Activated CD4-positive, CD25-positive, alpha-beta regulatory T cell treated with anti-CD3 and anti-CD28 coated beads, Interleukin-2, amount 50 U/mL, for 24 hours (primary cell): ENCODE measurements around the gene PNLDC1.
"Not testable (repeated sequence)": the region's sequence is repeated elsewhere in the genome, so short reads cannot be mapped to it uniquely, and the experiment has no call there.

ENCODE experiments used
- ATAC-seq, 2 donors: fragments of 150-1000 bp; cut with Tn5 transposase; one replicate each; pipeline ENCODE4 v1.10.0; 2021; ENCODE audit warnings: mild to moderate bottlenecking in 1 of 2, moderate library complexity in 1 of 2

The PNLDC1 gene

DNA sequence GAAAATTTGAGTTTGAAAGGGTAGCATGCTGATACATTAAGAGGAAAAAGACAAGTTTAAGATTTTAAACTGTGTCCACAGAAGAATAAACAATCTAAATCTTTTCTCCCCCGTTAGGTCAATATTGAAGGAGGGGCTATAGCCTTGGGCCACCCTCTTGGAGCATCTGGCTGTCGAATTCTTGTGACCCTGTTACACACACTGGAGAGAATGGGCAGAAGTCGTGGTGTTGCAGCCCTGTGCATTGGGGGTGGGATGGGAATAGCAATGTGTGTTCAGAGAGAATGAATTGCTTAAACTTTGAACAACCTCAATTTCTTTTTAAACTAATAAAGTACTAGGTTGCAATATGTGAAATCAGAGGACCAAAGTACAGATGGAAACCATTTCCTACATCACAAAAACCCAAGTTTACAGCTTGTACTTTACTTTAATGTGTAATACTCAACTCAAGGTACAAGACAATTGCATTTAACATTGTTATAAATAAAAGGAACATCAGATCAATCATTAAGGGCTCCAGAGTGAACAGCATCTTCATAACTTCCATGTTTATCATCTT is 21.5 kb upstream of the PNLDC1 start:
- ATAC-seq, result no peak

DNA sequence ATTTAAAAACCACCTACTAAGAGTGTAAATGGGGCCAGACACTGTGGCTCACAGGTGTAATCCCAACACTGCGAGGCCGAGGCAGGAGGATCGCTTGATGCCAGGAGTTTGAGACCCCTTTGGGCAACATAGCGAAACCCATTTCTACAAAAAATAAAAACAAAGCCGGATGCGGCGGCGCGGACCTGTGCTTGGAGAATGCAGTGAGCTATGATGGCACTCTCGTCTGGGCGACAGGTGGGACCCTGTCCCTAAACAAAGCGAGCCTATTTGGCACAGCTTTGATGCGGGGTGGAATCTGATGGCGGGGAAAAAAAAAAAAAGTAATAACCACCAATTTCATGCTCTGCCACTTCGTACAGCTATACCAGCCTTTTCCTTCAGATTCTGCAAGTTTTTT is 11.8 kb upstream of the PNLDC1 start:
- ATAC-seq, result no peak

DNA sequence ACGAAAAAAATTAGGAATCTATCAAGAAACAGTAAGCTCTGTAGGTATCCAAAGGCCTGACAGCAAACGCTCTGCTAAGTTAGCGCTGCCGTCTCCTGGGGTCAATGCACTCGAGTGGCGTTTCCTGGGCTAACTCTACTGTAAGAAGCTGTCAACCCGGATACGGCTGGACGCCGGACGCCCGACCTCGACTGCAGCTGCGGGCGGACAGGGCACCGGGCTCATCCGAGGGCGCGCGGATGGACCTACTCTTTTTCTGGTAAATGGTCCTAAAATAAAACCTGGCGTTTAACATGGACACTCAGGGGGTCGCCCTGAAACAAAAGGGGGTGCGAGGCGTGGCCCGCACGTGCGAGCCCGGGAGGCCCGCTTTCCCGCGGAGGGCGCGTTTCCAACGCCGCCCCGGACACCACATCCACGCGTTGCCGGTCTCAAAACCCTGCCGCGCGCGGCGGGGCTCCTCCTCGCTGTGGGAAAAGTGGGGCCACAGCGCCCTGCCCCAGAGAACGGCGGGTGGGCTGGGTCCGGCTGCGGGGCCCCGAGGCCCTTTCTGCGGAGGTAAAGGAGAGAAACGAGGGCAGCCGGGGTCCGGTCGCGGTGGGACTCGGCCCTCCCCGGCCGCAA is 11.2 kb upstream of the PNLDC1 start:
- ATAC-seq, result no peak

DNA sequence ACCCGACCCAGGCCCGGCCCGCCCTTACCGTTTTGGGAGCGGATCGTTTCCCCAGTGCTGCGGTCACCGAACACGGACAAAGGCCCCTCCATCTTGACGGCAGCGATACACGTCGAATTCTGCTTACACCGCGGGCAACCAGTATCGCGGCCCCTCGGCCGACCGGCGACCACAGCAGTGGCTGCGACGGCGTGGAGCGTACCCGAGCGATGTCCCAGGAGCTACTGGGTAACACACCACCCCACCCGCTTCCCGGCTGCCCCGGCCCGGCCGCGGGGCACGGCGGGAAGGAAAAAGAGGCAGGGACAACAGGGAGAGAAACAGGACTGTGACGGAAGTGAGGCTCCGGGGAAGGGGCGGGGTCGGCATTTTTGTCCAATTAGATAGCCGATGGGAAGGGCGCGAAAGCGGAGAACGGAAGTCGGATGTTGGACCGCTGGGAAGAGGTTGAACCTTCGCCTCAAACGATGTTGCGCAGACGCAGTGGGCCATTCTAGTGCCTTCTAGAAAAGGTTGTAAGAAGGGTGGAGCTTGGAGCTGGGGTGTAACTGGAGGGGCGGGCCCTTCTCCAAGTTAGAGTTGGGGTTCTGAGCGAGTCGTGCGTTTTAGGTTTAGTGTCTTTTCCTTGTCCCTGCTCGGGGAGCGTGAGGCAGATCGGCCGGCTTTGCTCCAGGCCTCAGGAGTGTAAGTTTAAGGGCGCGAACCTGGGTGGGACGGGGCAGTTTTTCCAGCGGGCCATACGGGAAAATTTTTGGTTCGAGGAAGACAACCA is 10.5 kb upstream of the PNLDC1 start, which contains the start of gene TCP1:
Gene TCP1, minus strand, starts transcription at position 226 of the 772 bp plus-strand sequence. Its CDS starts 134 bp downstream, at position 92.
- ATAC-seq, result peak; percentile 79 to 83

DNA sequence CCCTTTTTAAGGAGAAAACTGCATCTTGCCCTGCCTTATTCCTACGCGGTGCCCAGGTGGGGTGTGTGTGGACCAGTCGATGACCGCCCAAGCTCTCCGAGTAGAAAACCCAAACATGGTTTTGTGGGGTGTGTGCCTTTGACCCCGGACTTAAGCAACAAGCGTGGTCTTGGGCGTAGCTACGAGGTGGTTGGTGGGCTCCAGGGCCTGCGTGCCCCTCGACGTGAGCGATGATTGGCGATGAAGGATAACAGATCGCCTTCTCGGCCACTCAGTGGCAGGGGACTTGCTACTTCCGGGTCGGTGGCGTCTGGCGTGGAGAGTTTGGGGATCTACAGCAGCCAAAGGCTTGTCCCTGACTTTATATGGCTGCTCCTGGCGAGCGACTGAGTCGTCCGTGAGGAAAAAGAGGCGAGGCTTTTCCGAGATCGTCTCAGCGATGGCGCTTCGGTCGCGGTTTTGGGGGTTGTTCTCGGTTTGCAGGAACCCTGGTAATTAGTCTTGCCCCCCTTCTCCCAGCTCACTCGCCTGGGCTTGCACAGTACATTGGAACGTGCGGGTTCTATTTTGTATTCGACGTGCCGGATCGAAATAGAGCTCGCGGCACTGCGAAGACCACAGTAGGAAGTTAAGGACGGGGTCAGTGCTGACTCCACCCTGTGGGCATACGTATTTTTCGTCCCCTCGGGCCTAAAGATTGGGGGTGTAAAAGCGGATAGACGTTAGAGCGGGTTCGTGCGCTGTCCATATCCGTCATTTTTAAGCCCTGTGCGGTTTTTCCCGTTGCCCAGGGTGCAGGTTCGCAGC is 9.7 kb upstream of the PNLDC1 start, which contains the start of gene MRPL18:
Gene MRPL18, plus strand, starts transcription at position 319 of the 807 bp plus-strand sequence. Its CDS starts 121 bp downstream, at position 440.
- peak; percentile 86 to 88 for ATAC-seq

DNA sequence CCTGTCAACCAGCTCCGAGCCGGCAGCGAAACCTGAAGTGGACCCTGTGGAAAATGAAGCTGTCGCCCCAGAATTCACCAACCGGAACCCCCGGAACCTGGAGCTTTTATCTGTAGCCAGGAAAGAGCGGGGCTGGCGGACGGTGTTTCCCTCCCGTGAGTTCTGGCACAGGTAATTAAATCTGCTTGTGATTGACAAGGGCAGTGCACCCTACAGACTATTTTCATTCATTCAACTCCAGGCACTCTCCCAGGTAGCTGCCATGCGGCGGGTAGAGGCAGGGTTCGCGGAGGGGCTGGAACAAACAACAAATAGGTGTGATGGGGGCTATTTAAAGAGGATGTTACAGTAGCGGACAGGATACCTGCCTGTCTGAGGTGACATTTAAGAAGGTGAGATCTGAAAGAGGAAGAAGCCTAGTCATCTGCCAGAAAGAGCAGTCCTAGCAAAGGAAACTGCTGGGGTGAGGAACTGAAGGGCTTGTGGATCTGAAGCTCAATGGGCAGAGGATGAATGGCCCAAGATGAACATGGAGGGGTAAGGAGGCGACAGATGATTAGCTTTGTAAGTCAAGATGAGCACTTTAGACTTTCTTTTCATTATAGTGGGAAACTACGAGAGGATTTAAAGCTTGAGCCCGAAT is 9.0 kb upstream of the PNLDC1 start:
- no peak for ATAC-seq

DNA sequence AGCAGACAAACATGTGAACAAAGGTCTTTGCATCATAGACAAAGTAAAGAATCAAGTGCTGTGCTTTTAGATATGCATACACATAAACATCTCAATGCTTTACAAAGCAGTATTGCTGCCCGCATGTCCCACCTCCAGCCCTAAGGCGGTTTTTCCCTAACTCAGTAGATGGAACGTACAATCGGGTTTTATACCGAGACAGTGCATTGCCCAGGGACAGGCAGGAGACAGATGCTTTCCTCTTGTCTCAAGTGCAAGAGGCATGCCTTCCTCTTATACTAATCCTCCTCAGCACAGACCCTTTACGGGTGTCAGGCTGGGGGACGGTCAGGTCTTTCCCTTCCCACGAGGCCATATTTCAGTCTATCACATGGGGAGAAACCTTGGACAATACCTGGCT is 5.1 kb upstream of the PNLDC1 start:
- not testable (repeated sequence) for ATAC-seq

DNA sequence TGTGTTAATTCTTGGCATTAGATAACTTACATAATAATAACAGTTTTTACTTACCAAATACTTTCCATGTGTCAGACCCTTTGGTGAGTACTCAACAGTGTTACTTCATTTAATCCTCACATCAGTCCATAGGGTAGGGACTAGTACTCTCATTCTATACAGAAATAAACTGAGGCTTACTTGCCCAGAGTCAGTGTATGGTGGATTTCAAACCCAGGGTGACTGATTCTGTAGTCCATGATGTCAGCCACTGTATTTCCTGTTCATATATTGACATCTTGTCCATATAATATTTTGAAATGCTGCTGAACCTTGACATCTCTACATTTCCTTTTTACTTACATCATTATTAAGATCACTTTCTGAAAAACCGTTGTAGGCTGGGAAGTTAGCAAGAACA is 2.5 kb upstream of the PNLDC1 start:
- no peak for ATAC-seq

DNA sequence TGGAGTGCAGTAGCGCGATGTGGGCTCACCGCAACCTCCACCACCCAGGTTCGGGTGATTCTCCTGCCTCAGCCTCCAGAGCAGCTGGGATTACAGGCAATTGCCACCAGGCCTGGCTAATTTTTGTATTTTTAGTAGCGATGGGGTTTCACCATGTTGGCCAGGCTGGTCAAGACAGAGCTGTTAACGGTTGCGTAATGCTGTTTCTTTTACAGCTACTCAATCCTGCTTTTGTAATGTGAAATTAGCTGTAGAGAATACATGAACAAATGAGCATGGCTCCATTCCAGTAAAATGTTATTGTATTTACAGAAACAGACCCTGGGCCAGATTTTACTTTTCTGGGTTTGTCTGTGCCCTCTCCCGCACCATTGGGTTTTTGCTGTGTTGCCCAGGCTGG is 1.9 kb downstream of the PNLDC1 start:
- ATAC-seq, result no peak

DNA sequence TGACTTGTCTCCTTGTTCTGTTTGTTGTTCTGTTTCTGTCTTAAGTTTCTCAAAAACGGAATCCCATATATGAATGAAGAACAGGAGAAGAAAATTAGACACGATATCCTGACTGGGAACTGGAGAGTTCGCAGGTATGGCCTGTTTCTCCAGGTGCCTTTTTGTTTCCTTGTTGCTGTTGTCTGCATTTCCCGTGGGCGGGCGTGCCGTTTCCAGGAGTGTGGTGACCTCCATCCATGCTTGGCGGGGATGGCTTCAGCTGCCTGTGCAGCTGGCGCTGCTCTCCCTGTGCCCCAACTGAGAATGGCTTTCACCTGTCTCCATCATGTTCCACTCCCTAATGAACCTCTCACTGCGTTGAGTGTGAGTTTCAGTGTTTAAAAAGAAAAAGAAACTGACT is 4.4 kb downstream of the PNLDC1 start:
- ATAC-seq, result no peak

DNA sequence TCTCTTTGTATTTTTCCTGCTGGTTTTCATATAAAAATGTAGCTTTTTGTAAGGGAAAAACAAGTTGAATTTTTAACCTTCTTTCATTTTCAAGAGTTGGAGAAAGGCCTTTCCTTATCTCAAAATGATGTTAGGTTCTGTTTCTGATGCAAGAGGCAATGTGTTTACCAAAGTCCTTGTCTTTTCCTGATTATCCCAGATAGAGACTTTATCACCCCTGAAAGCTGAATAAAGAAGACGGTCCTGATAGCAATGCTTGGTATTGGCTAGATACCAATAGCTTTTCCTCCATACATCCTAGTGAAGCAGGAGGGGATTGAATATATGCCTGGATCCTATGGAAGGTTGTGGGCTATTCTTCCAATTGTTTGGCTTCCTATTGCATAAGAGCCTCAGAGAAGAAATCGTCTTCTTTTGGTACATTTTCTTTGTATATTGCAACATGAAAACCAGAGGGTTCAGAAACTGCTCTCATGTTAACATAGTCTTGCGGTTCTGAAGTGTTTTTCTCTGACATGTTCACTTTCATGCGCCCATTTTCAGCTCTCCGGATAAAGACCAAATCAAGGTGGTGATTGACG is 5.5 kb downstream of the PNLDC1 start:
- no peak for ATAC-seq

DNA sequence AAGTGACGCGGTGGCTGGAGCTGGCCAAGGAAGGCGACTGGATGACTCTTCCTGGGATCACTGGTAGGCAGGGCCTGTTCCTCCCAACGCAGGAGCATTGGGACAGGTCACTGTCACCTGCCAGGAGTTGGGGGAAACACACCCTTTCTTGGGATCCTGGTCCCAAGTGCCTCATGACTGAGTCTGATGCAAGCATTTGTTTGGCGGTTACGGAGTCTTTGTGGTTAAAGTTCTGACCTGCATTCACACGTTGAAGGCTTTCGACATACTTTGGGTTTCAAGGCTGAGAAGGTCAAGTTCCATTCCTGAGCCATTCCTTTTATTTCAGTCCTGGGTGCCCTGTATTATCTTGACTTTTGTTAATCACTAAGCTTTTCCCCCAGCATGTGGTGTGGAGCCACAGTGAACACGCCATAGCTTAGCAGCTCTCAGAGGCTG is 6.0 kb downstream of the PNLDC1 start:
- ATAC-seq, result no peak

DNA sequence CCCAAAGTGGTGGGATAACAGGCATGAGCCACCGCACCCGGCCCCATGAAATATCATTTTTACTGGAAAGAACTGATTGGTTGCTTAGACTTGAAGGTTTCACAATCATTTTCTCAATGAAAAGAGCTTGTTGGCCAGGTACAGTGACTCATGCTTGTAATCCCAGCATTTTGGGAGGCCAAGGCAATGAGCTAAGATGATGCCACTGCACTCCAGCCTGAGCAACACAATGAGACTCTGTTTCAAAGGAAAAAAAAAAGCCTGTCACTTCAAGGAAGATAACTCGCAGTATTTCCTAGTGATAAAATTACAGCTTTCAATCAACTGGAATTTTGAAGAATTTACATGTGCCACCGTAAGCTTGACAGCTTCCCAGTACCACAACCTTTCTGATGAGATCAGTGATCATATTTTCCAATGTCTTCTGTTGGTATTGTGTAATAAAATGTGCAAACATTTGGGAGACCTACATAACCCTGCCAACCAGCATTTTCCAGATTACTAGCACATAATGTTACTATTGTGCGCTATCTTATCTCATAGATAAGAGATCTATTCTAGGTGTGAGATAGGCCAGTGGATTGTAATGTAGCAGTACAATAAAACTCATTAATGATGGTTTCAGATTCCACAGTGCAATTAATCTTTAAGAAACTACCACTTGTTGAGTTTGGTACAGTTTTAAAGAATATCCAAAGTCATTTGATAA is 7.2 kb downstream of the PNLDC1 start:
- no peak for ATAC-seq

DNA sequence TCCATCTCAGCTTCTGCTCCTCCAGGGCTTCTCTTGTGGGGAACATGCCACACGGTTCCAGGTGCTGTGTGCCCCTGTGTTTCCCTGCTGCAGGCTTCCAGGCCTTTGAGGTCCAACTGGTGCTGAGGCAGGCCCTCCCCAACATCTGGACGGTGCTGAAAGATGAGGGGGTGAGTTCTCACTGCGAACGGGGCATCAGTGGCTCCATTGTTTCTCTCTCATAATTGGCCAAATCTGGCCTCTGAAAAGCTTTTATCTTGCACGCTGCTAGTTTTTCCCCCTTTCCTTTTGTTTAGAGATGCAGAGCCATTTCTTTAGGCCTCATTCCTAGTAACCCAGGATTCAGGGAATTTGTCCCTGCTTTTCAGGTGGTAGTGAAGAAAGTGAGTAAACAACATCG is 8.6 kb downstream of the PNLDC1 start:
- no peak for ATAC-seq

DNA sequence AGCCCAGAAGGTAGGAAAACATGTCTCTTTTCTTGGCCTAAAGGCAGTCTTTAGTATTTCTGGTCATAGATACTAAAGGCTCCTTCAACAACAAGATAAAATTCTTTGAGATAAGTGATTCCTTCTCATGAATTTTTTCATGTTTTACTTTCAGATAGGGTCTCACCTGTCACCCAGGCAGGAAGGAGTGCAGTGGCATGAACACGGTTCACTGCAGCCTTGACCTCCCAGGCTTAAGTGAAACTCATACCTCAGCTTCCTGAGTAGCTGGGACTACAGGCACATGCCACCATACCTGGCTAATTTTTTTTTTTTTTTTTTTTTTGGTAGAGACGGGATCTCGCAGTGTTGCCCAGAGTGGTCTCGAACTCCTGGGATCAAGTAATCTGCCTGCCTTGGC is 9.1 kb downstream of the PNLDC1 start:
- no peak for ATAC-seq

DNA sequence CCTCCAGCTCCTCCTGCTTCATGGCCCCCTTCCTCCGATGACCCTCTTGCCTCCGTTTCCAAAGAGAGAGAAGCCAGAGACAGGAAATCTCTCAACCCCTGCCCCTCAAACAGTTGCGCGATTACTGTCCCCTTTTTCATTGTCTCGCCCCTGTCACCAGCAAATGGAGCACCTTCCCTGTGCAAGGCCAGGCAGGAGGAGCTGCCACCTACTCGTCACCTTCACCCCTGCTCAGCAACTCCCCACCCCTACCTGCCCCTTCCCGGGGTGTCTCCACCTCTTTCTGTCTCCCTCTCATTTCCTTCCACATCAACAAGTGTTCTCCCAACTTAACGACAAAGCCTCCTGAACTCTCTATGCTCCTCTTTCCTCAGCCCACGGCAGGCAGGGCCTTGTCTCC is 13.7 kb downstream of the PNLDC1 start:
- no peak for ATAC-seq

DNA sequence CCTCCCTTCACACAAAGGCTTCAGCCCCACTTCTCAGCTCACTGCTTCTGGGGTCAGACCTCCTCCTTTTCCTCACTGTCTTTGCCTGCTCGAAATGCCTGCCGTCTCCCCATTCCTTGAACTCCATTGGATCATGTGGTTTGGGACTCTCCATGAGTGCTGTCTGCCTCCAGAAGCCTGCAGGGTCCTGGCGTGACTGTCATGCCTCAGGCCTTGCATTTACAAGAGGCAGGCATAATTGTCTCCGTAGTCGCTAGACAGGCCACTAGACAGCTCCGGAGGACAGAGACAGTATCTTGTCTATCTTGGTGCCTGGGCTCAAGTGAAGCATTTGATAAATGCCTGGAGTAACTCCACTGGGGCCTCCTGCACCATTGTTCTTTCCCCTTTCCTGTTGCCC is 15.3 kb downstream of the PNLDC1 start:
- ATAC-seq, result no peak

DNA sequence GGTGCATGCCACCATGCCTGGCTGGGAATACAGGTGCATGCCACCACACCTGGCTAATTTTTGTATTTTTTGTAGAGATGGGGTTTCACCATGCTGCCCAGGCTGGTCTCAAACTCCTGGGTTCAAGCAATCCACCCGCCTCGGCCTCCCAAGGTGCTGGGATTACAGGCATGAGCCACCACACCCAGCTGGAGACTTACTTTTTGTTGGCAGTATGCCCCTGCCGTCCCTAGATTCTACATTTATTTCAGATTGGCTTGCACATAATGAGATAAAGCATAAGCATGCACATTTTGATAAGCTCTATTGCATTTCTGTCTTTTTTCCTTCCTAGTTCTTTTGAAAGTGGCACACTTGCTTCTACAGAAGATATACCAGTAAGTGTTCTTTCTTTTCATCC is 16.7 kb downstream of the PNLDC1 start:
- not testable (repeated sequence) for ATAC-seq

DNA sequence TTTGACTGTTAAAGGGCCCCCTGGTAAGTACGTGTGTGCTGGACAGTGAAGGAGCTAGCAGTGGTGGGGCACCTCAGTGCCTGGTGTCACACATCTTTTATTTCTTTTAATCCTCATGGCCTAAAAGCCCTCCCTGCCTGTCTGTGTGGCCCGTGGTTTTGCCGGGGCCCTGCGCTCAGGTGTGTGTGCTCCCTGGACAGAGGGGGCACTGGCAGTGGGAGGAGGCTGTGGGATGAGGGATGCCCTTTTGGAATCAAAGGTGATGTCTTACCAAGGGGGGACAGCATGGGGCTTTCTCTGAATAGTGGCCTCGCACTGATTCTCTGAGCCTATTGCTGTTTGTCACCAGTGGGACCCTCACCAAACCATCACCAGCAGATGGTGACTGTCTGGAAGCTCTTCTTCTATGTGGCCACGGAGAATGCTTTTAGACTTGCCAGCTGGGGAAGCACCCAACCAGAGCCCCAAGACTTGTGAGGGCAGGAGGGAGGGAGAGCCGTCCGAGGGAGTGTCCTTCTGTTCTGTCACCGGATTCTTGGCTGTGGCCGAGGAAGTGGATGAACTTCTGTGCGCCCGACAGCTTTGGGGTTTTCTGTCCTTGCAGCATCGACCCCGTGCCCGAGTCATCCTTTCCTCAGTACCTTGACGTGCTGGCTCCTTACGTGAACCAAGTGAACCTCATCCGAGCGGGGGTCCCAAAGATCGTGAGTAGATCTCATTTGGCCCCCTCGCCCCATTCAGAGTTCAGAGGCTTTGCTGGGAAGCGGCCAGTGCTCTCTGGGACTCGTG is 18.1 kb downstream of the PNLDC1 start:
- ATAC-seq, result no peak

DNA sequence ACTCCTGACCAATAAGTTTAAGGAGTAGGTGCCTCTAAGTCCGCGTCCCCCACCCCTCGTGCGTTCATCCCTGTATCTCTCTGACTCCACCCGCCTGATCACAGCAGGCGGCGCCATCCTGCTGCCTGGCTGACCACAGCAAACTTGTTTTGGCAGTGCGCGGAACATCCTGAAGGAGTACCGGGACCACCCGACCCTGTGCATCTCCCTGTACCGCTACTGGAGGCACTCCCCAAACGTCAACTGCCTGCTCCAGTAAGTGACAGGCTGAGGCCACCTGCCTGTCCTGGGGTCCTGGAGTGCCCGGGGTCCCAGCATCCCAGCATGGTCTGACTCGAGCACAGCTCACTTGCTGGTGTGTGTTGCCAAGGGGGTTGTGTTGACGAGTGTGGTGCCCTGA is 19.0 kb downstream of the PNLDC1 start:
- ATAC-seq, result no peak
